Activated T-cell treated with anti-CD3 and anti-CD28 coated beads for 24 hours (primary cell): ENCODE data around the gene ITPK1.

Source experiments
- DNase-seq: peaks from one replicate; pipeline ENCODE4 v3.0.0-alpha.2; 2020; ENCODE audit warnings: low read depth

The ITPK1 gene

DNA sequence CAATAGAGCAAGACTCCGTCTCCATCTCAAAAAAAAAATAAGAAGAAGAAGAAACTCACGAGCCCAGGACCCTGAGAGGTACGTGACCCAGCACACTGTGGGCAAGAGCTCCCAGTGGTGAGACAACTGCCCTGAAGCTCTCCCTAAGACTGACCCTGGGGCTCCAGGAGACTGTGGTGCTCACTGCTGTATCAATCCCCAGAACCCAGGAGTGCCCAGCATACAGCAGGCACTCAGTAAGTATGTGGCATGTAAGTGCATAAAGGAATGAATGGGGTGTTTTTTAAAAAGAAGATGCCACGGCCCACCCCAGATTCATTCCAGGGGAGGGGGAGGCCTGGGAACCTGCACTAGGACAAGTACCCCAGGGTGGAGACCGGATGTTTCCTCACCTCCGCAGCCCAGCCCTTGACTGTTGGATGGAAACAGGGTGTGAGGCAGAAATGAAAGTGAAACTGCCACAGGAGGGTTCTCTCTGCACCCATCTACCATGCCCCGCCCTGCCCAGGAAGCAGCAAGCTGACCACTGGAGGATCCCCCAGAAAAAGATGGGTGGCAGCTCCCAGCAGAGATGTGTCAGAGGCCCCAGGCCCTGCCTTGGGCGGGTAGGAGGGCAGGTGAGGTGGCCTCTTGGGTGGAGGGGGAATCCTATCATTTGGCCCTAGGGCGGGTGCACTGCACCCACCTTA lies 12.2 kb downstream of the ITPK1 start:
- DNase-seq, result peak; percentile 46

DNA sequence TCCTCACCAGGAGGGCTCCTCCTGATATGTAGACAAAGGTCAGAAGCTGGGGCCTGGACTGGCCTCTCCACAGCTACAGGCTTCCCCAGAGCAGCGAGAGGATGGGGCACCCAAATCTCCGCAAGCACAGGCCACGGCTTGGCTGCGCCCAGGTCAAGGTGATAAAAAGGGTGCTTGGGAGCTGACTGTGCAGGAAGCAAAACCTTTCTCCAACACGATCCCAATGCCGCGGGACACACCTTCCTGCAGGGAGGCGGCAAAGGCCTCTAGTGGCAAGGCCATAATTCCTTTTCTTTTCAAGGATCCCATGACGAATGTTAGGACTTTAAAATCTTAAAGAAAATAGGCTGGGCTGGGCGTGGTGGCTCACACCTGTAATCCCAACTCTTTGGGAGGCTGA lies 13.6 kb downstream of the ITPK1 start:
- no peak for DNase-seq

DNA sequence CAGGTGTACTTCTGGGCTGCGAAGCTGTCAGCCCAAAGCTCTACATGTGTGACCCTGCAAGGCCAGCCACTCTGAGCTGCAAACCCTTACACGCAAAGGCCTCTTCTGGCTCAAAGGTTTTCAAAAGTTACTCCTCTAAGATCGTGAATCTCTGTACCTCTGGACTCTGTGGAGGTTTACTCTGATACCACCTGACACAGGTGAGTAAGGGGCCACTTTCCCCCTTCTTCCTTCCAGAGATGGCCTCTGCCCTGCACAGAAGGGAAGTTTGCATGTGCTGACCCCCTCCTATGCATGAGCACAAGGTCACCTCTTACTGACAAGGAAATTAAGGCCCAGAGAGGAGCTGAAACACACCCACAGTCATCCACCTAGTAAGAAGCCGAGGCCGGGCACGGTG lies 14.5 kb downstream of the ITPK1 start:
- no peak for DNase-seq

DNA sequence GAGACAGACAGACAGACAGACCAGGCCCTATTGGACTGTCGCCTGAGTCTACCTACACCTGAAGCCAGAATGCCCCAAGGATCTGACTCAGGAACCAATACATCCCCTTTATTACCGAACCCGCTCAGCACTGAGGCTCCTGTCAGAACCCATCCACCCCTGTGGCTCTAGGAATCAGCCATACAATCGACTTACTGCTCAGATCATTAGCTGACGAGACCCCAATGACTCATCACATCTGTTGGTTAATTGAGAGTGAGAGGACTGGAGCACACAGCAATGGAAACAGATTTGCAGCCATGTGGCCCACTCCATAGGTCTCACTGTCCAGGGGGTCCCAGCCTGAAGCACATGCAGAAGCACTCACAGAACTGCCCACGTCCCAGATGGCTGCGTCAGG lies 15.2 kb downstream of the ITPK1 start:
- DNase-seq, result no peak

DNA sequence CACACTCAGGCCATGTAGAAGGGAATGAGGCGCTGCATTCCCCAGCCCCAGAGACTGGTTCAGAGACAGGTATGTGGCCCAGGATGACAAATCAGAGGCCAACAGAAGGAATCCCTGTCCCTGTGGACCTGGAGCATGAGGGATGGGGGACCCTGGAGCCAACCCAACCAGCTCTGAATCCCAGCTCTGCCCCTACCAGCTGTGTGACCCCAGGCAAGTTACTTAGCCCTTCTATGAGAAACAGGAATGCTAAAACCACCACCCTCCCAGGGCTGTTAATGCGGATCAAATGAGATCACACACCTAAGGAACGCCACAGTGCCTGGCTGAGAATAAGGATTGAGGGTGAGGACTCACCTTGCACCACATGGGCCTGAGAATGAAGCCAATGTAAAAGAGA lies 15.6 kb downstream of the ITPK1 start:
- no peak for DNase-seq

DNA sequence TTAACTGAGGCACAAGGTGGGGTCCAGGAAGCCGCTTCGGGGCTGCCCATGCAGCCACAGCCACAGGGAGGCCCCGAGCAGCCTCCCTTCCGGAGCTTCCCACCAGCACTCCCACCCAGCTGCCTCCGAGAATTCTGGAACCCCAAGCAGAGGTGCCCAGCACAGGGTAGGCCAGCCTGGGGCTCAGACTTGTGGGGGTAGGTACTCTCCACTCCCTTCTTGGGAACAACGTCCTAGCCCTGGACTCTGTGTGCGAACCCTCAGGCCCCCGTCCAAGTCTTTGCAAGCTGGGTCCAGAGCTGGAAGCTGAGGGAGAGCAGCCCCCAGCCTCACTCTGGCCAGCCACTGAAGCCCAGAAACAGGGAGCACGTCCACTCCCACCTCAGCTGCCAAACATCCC lies 16.1 kb downstream of the ITPK1 start:
- no peak for DNase-seq

DNA sequence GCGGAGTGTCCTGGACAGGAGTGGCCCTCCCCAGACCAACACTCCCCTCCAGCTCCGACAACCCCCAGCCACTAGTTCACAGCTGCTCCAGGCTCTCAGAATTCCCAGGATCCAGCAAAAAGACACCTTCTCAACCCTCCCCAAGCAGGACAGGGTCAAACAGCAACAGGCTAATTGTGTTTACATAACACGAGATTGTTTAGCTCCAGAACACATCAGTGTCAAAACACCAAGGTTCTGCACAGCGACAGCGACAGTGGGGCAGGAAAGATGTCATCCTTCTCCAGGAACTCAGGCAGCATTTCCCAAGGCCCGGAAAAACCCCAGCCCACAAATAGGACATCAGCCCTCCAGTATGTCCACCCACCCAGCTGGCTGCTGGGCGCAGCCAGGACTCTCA lies 16.5 kb downstream of the ITPK1 start:
- no peak for DNase-seq

DNA sequence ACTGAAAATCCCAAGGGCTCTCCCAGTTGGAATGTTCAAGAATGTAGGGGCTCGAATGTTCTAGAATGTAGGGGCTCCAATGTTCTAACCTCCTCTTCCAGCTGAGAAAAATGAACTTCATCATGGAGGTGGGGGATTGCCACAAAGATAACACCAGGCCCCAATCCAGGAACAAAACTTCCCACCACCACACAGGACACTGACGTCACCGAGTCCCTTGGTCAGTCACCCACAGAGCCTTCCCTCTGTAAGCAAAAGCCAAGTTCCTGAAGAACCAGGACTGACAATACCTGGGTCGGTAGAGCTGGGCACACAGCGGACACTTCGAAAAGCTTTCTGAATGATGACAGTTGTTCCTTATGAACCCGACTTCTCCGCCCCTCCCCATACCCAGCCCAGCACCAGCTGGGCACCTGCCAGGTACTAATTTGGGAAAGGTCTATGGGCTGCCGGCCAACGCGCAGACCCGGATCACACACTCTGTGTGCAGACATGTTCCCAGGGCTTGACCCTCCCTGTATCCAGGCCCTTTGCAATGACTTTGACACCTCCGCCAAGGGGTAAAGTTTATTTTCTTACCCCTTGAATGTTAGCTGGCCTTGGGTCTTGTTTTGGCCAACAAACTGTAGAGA lies 18.9 kb downstream of the ITPK1 start:
- no peak for DNase-seq

DNA sequence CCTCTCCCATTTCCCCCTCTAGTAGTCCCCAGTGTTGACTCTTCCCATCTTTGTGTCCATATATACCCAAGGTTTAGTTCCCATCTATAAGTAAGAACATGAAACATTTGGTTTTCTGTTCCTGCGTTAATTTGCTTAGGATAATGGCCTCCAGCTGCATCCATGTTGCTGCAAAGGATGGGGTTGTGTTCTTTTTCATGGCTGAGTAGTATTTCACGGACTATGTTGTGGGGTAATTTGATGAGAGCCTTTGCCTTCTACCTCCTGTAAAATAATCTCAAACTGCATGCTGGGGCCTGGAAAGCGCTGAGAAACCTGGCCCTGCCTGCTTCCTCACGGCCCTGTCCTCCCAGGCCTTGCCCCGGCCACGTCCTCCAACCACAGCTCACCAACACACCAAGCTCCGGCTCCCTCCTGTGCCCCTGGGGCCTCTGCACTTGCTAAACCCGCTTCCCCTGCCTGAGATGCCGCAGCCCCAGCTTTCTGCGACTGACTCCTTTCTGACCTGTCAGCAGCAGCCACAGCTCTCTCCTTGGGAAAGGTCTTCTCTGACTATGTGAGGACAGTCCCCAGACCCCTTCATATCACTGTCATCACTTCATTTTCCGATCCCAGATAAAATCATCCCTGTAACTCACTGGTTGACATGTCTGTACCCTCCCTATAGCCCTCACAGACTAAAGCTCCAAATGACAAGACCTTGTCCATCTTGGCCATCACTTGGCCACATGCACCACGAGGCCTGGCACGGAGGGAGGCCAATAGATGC lies 19.8 kb downstream of the ITPK1 start:
- DNase-seq, result no peak

DNA sequence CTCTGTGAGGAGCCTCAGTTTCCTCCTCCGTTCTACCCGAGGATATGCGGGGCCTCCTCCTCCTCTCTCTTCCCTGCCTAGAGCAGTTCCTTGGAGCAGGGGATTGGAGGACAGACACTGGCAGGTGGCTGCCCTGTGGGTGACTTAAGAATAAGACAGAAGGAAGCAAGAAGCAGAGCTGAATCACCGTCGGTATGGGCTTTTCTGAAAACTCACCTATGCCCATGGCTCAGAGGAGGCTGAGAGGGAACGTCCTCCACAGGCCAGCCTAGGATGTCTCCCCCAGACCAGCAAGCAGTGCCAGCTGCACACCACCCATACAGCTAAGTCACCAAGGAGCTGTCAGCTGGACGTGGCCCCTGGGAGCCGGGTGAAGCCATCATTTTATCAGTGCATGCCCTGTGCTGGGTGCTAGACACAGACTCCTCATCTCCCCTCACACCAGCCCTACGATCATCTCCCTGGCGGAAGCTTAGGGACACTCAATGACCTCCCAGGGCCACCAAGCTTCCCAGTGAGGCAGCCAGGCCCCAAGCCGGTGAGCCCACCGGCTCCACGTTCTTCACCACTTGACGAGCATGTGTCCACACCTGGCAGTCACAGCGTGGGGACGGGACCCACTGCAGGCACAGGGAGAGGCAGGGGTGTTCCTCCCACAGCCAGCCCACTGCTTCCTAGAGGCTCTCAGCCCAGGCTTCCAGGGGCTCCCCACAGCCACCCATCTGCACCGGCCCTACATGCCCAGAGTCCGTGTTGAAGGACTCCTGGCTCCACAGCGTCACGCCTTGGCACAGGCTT lies 21.4 kb downstream of the ITPK1 start:
- no peak for DNase-seq

DNA sequence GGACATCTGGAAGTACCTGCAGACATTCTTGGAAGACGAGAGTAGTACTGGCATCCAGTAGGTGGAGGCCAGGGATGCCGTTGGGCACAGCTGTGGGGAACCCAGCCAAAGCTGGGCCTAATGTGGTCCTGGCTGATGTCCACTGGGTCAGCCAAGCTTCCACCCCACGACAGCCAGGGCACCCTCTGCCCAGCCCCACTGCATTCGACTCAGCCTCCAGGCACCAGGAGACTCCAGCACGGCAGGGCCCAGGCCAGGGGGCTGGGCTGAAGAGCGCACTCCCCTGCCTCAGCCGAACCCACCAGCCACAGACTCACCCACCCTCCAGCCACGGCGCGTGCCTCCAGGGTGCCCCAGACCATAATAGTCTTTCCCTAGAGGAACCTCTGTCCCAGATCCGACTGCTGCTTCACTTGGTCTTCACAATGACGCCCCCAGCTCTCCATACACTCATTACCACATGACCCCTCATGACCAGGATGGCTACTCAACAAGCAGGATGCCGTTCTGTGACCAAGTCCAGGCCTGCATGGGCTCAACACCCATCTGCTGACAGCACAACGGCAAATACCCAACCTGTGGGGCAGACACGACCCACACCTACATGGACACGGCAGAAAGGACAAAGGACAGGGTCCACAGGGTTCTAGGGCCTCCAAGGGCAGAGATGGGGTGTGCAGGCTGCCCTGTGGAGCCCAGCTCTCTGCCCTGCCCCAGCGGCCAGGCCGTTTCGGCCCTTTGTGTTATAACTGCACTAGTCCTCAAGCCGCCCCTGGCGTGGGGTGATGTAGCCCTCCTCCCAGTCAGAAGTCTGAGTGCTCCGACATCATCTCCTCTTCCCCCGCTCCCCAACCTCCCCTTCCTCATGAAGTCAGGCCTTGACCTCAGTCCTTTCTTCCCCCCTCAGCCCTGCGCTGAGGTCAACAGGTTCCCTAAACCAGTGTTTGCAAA lies 22.8 kb downstream of the ITPK1 start:
- DNase-seq, result no peak

DNA sequence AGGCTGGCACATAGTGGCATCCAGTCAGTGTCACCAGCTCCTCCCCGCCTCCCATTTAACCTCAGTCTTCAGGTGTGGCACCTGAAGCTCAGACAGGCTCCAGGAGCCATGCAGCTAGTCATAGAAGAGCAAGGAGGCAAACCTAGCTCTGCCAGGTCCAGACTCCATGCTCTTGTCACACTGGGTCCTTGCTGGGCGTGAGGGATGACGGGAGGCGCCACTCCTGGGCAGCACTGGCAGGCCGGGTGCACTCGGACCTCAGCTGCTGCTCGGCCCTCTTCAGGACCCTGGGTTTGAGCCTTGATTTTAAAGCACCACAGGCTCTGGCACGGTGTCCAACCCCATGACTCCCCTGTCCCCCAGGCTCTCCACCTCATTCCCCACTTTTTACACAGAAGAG lies 24.1 kb downstream of the ITPK1 start:
- no peak for DNase-seq

DNA sequence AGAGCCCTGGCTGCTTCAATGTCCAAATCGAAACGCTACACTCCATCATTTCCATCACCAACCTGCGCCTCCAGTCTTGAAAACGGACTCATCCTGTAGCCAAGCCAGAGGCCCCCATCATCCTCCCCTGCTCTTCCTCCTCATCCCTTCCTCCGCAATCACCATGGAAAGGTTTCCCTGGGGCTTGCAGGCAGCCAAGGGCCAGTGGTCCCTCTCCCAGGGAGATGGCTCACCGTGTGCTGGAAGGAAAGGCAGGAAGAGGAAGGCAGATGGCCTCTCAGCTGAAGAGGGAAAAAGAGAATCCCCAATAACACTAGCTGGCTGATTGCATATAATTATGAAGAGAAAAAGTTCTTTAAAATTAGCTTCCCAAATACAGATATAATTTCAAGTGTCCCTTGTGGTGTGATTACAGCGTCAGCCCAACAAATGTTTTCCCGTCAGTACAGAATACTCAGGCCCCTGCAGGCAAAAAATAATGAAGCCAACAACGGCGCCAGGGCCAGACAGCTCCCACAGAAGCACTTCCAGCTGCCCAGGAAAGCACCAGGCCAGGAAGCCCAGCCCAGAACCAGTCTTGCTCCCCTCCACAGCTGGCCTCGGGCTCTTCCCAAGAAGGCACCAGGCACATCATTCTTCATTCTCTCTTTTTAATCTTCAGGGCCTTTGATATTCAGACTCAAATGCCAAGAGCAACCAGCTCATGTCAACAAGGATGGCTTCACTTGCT lies 24.7 kb downstream of the ITPK1 start:
- no peak for DNase-seq

DNA sequence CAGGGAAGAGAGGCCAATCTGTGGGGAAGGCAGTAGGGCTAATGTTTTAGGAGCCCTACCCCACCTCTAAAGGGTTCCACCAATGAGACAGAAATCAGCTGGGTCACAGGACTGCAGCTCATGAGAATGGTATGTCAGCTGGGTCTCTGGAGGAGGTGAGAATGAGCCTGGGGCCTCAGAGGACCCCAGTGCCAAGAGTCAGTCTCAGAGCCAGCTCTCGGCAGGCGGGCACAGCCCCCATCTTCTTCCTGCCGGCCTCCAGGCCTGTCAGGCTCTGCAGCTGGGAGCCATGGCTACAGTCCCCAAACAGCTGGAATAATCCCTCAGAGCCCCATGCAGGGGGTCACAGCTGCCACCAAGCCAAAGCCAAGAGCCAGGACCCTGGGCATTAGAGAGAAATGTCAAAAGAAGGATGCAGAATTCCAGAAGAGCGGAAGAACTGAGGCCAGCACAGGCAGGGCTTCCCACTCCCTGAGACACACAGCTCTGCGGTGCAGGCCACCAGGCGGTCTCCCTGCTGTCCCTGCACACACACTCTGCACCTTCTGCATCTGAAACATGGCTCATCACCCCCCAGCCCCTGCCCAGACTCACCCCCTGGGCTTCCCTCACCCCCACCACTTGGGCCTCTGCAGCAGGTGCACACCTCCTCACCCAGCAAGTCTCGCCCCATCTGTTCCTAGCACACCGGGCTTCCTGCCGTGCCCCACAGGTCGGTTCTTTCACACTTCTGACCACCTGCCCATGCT lies 26.0 kb downstream of the ITPK1 start:
- no peak for DNase-seq

DNA sequence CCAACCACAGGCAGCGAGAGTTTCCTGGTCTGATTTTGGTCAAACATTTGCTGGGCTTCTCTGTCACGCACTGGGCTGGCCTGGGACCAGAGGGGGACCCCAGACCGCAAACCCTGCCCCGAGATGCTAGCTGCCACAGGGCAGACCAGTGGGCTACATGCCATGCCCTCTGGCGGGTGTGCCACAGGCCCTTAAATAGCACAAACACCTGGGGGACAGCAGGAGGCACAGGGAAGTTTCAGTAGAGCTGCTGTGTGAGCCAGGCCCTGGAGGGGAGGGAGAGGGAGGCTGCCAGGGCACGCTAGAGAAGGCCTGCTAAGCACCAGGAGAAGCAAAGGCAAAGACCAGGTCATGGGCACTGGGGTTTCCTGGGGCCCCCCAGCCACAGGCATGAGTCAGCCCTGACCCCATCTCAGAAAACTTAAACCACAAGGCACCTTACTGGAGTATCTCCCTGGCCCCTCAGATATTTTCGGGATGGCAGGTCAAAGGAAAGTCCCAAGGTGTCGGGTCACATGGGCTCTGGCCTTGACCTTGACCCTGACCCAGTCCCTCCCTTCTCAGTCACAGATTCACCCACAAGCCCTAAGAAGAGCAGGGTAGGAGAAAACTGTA lies 29.2 kb downstream of the ITPK1 start:
- DNase-seq, result no peak

DNA sequence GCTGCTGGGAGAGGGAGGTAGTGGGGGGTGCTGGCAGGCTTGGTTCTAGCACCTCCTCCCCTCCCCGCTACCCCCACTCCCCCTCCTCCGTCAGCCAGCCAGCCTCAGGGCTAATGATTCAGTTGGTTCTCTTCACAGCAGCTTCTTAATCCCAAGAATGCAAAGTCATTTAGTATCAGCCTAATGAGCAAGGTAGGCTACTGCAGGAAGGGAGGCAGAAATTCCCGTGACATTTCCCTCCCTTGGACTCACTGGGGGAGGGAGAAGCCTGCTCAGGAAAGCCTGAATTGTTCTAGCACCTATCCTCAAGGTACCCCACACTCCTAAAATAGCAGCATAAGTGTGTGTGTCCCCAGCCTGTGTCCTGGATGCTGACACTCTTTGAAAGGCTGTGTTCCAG lies 29.8 kb downstream of the ITPK1 start:
- DNase-seq, result no peak

DNA sequence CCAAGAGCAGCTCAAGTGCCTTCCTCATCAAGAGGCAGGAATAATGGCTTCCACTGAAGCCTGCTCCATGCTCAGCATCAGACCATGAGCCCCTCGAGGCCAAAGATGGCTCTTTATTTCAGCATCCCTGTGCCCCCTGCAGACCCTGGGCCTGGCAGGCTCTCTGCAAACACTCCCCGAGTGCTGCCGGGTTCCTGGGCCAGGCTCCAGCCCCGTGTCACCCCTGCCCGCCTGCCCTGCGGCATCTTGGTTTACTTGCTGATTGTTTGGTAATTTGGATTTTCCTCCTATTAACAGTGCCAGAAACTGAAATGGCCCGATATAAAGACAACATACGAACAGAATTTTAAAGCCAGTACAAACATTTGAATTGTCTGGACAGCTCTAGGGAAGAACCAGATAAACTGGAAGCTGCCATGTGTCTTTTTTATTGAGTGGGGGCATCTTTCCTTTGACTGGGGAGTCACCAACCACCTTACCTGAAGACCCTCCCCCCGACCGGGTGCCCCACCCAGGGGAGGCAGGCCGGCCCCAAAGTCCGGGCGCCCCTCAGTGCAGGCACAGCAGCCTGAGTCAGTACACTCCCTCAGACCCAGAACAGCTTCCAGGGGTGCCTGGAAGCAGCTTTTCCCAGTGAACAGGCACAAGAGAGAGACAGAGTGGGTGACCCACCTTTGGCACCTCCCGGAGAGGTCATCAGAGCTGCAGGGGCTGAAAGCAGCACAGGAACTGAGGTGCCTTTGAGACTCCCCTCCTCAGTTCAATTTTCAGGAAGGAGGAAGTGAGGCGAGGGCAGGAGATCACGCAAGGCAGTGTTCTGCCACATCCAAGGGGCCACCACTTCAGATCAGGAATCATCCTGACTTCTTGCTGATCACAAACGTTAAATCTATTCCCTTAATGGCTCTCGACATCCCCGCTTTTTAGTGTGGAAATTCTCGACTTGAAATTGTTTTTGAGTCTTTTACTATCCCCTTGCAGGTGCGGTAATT lies 30.6 kb downstream of the ITPK1 start:
- DNase-seq, result no peak

DNA sequence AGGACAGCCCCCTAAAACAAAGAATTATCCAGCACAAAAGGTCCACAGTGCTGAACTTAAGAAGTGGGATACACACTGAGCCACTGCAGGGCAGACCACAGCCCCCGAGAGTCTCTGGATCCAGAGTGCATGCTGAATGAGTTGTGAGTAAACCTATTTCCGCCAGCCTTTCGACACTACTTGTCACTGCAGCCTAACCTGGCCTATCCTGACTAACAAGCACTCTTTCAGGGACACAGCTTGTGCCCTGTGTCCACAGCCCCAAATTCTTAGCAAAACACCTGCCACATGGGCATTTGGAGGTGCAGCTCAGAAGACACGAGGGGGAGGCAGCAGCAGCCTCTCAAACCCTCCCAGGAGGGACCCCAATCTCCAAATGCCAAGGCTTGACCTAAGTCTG lies 31.3 kb downstream of the ITPK1 start:
- DNase-seq, result no peak
